Measurements from ENCODE around the gene SLC35A5.
A peak's percentile ranks its signal among the peaks of the same experiment; 100 is the strongest.
"Not testable (repeated sequence)": the region's sequence is repeated elsewhere in the genome, so short reads cannot be mapped to it uniquely, and the experiment has no call there.

Gene SLC35A5, protein sequence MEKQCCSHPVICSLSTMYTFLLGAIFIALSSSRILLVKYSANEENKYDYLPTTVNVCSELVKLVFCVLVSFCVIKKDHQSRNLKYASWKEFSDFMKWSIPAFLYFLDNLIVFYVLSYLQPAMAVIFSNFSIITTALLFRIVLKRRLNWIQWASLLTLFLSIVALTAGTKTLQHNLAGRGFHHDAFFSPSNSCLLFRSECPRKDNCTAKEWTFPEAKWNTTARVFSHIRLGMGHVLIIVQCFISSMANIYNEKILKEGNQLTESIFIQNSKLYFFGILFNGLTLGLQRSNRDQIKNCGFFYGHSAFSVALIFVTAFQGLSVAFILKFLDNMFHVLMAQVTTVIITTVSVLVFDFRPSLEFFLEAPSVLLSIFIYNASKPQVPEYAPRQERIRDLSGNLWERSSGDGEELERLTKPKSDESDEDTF

DNA sequence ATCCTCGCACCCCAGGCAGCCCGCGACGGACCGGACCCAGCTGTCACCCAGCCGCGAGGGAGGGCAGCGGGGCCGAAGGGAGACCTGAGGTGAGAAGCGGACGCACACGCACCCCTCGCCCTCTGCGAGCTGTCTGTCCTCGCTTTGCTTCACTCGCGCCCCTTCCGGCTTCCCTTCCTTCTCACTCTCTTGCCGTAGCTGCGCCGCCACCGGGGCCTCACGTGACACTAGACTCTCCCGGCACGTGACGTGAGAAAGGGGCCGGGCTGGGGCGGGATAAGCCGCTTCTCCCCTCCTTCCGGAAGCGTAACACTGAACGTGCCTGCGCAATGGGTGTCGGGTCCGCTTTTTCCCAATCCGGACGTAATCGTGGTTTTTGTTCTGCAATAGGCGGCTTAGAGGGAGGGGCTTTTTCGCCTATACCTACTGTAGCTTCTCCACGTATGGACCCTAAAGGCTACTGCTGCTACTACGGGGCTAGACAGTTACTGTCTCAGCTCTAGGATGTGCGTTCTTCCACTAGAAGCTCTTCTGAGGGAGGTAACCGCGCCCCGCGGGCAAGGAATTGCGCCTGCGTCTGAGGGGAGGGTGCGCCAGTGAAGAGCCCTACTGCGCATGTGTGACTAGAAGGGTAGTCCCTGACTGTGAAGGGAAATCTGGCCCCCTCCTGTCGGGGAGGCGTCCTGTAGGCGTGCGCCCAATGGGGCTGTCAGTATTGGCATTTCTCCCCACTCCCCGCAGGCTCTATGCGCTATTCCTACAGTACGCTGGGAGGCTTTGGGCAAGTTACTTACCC lies at the start of gene SLC35A5, which contains the start of gene ATG3:
Gene SLC35A5, plus strand, starts transcription at position 312 of the 796 bp plus-strand sequence. CDS start 1,359 bp downstream, outside the sequence.
Gene ATG3, minus strand, starts transcription at position 229 of the 796 bp plus-strand sequence. CDS start 434 bp downstream, outside the sequence.
- DNase-seq: peak; percentile 98 to 99

DNA sequence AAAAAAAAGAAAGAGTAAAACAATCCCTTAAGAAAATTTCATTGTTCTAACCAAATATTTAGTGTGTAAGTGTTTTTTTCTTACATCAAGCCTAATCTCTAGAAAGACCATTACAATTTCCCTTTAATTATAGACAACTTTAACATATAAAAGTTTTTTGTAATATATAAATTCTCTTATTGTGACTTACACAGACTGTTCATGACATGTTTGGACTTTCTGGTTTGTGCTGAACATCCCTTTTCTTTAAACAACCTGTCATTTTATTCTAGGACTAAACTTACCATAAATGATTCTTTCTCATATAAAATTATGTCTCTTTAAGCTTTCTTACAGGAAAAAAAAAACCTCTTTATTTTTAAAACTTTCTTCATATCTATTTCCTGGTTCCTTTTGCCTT lies 49.5 kb upstream of the SLC35A5 start:
- DNase-seq: no peak

DNA sequence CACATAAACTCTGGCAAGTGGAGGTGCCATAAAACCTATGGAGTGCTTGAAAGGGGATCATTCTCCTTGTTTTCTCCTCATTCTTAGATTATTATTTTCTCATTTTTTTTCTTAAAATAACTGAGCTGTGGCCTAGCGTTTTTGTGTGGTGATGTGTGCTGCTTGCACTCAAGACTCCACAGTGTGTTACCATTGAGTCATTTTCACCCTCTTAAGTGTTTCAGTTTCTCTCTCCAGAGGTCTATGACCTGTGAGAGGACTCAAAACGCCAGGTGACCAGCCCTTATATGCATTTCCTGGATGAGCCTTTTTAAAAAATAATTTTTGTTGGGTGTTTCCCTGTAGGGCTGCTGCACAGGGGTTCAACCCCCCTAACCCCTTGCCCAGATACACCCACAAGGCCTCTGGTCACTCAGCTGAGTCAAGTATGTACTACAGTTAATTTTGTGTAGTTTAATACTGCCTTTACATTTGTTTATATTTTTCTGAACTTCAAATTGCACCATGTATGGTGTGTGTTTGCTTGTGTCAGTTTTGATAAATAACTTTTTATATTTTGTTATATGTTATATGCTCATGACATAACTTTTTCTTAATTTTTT lies 47.2 kb upstream of the SLC35A5 start:
- DNase-seq: no peak

DNA sequence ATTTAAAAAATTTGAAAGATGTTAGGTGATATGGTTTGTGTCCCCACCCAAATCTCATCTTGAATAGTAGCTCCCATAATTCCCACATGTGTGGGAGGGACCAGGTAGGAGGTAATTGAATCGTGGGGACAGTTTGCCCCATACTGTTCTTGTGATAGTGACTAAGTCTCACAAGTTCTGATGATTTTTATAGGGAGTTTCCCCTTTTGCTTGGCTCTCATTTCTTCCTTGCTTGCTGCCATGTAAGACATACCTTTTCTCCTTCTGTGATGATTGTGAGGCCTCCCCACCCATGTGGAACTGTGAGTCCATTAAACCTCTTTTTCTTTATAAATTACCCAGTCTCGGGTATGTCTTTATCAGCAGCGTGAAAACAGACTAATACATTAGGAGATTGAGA lies 42.9 kb upstream of the SLC35A5 start:
- DNase-seq: not testable (repeated sequence)

DNA sequence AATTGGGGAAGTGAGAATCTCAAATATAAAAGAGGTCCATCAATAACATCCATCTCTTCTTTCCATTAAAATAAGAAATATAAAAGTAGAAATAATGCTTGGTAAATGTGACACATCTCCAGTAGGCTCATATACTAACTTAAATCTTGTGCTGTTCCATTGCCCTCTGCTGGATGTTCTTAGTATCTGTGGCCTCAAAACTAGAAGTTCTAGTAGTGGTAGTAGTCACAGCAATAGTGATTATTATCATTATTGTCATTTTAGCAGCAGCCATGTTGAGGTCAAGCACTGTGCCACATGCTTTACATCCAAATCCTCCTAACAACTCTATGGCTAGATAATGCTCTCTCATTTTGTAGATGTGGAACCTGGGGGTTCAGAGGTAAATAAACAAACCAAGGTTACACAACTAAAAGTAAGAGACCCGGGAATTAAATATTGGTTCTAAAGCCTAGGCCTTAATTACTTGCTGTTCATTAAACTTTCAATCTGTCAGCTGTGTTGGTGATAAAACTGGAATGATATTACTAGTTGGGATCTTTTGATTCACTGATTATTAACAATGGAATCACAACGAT lies 42.3 kb upstream of the SLC35A5 start:
- DNase-seq: peak in 1 of 2 experiments; percentile 12

DNA sequence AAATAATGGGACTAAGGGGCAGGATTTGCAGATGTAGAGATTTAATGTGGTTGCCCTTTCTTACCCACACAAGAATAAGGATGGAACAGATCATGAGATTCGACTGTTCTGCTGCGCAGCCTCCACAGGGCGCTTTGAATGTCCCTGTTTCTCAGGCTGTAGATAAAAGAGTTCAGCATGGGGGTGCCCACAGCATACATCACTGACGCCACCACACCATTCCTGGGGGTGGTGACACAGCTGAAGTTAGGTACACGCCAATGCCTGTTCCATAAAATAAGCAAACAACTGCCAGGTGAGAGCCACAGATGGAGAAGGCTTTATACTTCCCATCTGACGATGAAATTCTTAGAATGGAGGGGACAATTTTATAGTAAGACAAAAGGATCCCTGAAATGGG lies 37.7 kb upstream of the SLC35A5 start:
- not testable (repeated sequence) for DNase-seq

DNA sequence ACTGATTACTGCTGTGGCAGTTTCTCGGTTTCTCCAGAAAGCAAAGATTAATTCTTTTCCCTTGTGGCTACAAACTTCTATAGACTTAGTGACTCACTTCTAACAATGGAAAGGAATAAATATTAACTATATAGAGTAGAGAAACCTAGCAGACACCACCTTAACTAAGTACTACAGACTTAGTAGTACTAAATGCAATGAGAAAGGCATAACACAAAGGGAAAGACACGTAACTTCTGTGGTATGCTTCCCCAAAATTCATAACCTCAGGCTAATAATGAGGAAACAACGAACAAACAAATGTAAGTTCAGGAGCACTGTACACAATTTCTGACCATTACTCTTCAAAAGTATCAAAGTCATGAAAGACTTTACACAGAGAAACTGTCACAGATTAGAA lies 31.3 kb upstream of the SLC35A5 start:
- DNase-seq: no peak

DNA sequence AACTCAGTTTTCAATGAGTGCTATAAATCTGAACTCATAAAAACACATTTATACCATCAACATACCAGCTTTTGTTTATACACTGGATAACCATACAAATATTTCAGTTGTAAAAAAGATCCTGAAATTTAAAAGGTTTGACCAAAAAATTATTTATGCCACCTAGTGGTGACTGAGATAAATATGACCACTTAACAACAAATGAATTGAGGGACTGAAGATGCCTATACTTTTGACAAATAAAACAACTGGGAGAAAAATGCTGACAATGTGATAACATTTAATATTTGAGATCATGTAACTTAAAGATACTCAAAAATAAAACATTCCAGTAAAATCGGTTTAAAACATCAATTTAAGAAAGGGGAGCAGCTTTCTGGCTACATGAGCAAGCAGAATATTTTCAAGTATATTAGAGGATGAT lies 30.5 kb upstream of the SLC35A5 start:
- DNase-seq: no peak

DNA sequence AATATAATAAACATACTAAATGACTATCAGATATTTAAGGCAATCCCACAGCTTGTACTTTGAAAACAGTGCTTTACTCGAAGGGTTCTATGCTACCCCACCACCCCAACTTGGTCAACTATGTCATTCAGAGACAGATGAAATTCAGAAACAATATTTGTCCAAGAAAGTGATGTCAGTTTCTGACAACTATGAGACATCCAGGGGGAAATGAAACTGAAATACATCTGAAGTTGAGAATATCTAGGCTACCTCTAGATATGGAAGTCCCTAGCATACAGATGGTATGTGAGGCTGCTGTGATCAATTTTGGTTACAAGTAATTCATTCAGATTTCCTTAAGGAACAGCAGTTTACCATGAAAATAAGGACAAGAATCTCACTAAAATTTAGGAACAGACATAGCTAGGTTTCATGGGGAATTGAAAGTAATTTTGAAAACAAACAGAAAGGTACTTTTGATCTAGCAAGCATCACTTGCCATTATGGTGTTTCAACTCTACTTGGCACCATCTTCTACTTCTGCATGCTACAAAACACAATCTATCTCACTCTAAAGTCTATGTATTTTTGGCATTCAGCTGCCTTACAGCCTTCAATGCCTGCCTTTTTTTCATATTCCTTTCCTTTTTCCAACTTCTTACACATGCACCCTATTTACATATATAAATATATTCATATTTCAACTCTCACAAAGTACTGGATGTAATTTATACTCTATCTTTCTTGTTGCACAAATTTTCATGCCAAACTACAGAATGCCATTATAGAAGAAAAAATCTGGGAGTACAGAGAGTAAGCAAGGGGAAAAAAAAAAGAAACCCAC lies 21.8 kb upstream of the SLC35A5 start:
- DNase-seq: no peak

DNA sequence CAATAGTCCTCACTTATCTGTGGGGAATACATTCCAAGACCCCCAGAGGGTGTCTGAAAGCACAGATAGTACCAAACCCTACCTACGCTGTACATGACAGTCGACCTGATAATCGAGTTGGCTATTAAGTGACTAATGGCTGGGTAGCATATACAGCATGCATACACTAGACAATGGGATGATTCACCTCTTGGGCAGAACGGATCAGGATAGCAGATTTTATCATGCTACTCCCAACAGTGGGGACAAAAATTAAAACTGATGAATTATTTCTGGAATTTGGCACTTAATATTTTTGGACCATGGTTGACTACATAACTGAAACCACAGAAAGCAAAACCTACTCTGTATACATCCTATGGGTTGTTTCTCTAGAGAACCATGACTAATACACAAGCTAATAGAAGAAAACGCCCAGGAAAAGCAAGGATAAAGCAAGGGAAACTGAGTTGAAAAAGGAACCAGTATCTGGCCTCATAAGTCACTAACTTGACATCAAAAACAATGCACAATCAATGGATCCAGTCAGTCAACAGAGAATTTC lies 15.6 kb upstream of the SLC35A5 start:
- DNase-seq: no peak

DNA sequence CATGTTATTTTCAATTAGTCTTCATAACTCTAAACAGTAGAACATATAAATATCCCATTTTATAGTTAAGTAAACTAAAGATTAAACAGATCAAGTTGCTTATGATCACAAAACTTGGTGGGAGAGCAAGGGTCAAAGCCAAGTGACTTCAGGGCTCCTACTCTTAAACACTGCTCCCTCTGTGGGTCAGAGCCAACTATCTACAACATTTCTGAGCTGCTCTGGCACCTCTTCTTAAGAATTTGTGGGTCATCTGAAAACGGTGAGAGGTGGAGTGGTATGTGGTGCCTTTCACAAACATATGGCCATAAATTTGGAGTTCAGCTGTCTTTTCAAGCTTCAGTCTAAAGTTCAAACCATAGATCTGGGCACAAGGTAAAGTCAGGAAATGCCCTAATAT lies 11.0 kb upstream of the SLC35A5 start:
- no peak for DNase-seq

DNA sequence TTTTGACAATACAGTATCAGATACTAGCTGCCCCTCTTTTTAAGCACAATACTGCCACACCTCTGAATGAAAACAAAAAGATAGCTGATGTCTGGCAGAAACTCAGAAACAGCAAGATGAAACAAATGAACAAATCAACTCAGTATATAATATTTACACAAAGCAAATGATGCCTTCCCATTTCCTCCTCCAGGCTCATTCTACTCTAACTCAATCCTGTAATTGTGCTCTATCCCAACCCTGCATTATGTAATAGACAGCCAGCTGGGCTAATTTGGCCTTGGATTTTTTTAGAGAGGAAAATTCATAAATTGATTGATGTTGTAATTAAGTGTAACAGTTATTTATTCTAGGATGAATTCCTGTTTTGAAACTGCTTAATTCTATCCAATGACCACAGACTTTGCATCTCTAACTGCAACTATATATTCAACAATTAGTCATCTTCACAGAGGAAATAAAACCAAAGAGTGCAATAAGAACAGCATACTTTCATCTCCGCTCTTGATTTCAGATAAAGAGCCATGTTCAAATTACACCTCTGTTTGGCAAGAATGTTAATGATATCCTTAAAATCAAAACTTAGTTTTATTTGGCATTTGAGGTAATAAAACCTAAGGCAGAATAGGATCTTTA lies 6.2 kb upstream of the SLC35A5 start:
- no peak for DNase-seq

DNA sequence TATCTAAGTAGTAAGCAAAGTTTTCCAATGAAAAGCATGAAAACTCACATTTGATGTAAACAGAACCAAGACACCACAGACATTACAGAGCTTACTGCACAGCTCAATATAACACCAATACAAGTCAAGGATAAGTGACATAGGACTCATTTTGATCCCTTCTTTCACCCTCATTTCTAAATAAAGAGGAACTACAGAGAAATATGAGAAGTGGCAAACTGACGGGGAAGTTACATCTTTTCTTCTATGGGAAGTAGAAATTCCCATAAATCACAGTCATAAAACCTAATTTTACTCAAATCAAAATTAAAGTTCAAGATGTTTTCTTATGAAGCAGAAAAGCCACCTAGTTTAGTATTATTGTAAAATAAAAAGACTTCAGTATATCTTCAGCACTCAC lies 3.9 kb upstream of the SLC35A5 start:
- DNase-seq: no peak

DNA sequence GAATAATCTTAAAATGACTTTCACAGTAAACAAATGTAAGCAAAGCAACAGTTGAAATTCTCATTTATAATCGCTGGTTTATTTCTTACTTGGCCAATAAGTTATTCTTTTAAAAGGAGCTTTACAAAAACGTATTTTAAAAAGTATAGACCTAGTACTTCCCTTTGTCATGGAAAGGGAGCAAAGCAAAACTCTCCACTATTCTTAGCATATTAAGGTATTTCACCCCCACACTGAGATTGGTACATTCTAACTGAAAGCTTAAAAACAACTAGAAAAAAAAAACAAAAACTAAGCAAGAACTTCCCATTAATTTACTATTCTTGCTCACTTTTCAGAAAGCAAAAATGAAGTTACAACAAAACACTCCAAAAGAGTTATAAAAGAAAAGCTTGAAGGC lies 1.5 kb upstream of the SLC35A5 start:
- DNase-seq: no peak

DNA sequence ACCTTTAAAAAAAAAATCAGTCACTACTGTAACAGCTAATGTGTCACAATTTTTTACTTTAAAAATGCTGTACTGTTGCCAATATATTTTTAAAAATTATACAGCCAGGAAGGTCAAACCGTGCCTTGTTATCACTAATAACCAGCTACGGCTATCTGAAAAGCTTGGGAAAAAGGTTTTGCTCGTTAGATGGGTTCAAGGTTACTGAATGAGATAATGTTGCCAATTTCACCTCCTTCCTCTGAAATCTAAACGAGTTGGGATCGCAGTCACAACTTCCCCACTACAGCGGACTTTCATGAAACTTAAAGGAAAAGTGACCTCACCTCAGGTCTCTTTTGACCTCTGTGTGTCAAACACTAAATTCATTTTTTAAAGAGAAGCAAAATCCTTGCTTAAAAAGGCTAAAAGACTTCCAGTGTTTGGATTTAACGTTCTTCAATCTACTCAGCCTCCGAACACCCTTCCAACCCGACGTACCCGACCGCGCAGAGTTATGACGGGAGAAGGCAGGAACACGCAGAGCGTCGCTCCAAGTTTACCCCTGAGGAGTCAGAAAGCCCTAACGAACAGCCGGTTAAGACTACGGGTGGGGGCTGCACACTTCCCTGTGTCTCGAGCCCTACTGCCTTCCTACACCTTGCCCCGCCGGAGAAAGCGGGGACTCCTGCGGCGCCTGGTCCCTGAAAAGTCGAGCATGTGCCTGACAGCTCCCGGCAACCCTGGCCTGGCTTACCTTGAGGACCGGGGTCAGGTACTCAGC lies 943 bp upstream of the SLC35A5 start:
- peak; percentile 57 to 58 for DNase-seq

DNA sequence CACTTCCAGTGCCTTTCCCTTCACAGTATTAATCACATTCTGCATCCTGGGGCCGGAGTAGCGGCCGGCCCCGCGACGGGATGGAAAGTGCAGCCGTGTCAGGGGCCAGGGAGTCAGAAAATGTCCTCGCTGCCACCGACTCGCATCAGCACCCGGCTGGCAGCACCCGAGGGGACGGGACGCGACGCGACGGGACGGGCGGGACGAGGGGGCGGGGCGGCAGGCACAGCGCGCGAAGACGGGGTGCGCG lies 436 bp upstream of the SLC35A5 start:
- DNase-seq: no peak

DNA sequence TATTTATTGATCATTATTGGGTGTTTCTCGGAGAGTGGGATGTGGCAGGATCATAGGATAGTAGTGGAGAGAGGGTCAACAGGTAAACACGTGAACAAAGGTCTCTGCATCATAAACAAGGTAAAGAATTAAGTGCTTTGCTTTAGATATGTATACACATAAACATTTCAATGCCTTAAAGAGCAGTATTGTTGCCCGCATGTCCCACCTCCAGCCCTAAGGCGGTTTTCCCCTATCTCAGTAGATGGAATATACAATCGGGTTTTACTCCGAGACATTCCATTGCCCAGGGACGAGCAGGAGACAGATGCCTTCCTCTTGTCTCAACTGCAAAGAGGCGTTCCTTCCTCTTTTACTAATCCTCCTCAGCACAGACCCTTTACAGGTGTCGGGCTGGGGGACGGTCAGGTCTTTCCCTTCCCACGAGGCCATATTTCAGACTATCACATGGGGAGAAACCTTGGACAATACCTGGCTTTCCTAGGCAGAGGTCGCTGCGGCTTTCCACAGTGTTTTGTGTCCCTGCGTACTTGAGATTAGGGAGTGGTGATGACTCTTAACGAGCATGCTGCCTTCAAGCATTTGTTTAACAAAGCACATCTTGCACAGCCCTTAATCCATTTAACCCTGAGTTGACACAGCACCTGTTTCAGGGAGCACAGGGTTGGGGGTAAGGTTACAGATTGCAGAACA lies 2.5 kb downstream of the SLC35A5 start:
- DNase-seq: not testable (repeated sequence)

DNA sequence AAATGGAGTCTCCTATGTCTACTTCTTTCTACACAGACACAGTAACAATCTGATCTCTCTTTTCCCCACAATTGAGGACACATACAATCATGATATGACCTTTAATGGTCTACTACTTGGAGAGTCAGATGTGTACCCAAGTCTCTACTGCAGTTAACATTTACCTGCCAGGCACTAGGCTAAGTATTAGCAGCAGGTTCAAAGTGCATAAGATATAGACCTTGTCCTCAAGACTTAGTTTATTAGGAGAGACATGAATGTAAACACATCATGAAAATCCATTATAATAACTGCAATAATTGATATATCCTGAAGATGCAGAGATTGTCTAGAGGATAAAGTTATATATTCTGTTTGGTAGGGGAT lies 3.1 kb downstream of the SLC35A5 start:
- no peak for DNase-seq

DNA sequence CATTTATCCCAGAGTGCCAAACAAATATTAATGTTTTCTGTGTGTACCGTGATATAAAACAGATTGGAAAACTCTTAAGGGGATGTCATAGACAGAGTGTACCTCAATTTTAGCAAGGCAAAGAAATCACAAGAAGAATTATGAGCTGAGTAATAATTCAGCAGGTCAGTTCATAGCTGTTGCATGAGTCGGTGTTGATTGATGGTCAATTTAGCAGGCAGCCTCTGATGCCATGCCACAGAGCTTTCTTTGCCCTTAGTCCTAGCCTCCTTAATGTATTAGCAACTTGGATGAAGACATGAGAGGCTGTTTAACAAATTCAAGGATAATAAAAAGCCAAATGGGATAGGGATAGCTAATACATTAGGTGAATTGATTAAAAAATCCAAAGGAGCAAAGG lies 6.8 kb downstream of the SLC35A5 start:
- DNase-seq: no peak

DNA sequence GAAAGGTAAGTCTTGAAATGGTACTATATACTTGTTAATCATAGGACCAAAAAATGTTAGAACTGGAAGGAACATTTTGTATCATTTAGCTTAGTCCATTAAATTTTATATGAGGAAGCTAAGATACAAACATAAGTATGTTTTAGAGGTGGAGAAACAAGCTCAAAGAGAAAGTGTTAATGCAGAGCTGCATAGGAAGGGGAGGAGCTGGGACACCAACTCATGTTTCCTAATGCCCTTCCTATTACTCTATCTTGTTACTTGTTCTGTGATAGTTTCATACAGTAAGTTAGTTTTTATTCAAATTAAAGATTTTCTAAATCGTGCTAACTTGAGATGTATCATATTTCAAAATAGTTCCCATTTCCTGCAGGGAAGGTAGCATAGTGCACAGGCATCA lies 7.4 kb downstream of the SLC35A5 start:
- DNase-seq: no peak

Data from activated CD4-positive, alpha-beta T cell treated with anti-CD3 and anti-CD28 coated beads, Interleukin-2, amount 50 U/mL, for 4 hours (primary cell).